ENCODE measurements around the gene FZD4. TPM values are rescaled to one million over a fixed set of nuclear protein-coding genes. Genes with fewer than 3 reads are reported as not detected.
"Not testable (repeated sequence)": the region's sequence is repeated elsewhere in the genome, so short reads cannot be mapped to it uniquely, and the experiment has no call there.

Gene FZD4
- total RNA-seq, 2 experiments from 2014 or later = 0.07 to 0.16 TPM

GRCh38 chr11:86938203-86938899 is 16.8 kb downstream of the FZD4 start:
- ChIA-PET CTCF (interaction anchor here (0.6 to 5.3 kb wide), 28 partner anchors 9 to 486 kb away, joined by 3 to 32 read pairs (median 4); partner anchors contain the start of gene TMEM135), POLR2A (no interaction called here)
- intact Hi-C loops (cut with micrococcal nuclease) = loop anchor here (2.0 to 5.0 kb wide), 2 partner anchors 352 to 484 kb away; no protein-coding TSS in a partner anchor
- no peaks in the 10 kb centered on the region for H3K9me3 Mint-ChIP-seq
- no peak overlapping the region for H3K27ac Mint-ChIP-seq
- TF ChIP-seq, protein P1, sequence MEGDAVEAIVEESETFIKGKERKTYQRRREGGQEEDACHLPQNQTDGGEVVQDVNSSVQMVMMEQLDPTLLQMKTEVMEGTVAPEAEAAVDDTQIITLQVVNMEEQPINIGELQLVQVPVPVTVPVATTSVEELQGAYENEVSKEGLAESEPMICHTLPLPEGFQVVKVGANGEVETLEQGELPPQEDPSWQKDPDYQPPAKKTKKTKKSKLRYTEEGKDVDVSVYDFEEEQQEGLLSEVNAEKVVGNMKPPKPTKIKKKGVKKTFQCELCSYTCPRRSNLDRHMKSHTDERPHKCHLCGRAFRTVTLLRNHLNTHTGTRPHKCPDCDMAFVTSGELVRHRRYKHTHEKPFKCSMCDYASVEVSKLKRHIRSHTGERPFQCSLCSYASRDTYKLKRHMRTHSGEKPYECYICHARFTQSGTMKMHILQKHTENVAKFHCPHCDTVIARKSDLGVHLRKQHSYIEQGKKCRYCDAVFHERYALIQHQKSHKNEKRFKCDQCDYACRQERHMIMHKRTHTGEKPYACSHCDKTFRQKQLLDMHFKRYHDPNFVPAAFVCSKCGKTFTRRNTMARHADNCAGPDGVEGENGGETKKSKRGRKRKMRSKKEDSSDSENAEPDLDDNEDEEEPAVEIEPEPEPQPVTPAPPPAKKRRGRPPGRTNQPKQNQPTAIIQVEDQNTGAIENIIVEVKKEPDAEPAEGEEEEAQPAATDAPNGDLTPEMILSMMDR (IDR thresholded peaks at IDR 0.05) = no peak
- ATAC-seq (no peak), DNase-seq (no peak)
- H3K4me3 Mint-ChIP-seq = no peak overlapping the region
- H3K27me3 Mint-ChIP-seq = peaks cover 10% of the 10 kb centered on the region
- no peaks in the 10 kb centered on the region for H3K4me1 Mint-ChIP-seq (ENCODE audit: low read depth)
- H3K36me3 Mint-ChIP-seq (ENCODE audit: low read depth) = no peaks in the 10 kb centered on the region

DNA sequence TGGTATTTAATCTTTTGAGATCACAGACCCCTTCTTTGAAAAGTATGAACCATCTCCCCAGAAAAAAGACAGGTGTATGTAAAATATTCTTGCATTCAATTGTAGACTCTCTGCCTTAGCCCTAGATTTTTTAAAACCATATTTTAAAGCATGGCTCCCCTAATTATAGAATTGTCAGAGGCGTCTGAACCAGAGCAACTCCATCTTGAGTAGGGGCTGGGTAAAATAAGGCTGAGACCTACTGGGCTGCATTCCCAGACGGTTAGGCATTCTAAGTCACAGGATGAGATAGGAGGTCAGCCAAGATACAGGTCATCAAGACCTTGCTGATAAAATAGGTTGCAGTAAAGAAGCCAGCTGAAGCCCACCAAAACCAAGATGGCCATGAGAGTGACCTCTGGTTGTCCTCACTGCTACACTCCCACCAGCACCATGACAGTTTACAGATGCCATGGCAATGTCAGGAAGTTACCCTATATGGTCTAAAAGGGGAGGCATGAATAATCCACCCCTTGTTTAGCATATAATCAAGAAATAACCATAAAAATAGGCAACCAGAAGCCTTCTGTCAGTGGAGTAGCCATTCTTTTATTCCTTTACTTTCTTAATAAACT is 17.9 kb downstream of the FZD4 start:
- H3K36me3 Mint-ChIP-seq (ENCODE audit: low read depth); H3K4me1 Mint-ChIP-seq (ENCODE audit: low read depth): not testable (repeated sequence)

GRCh38 chr11:86934926-86935579 is 20.1 kb downstream of the FZD4 start:
- no peak for DNase-seq
- ChIA-PET POLR2A (no interaction called here), CTCF (interaction anchor here (0.8 to 1.9 kb wide), 6 partner anchors 15 to 486 kb away, joined by 3 to 7 read pairs (median 4); no protein-coding TSS in a partner anchor)
- ATAC-seq = no peak
- H3K9me3 Mint-ChIP-seq = no peaks in the 10 kb centered on the region
- H3K36me3 Mint-ChIP-seq (ENCODE audit: low read depth) = no peaks in the 10 kb centered on the region
- peaks cover 10% of the 10 kb centered on the region for H3K27me3 Mint-ChIP-seq
- TF ChIP-seq, protein P1 (IDR thresholded peaks at IDR 0.05) = no peak
- no peak overlapping the region for H3K27ac Mint-ChIP-seq
- no peak overlapping the region for H3K4me3 Mint-ChIP-seq
- no peaks in the 10 kb centered on the region for H3K4me1 Mint-ChIP-seq (ENCODE audit: low read depth)
- intact Hi-C loops (cut with micrococcal nuclease) = loop anchor here (5.0 kb wide), 1 partner anchor 487 kb away; no protein-coding TSS in a partner anchor

More for the DNA sequence above, 17.9 kb downstream of the FZD4 start:
- POLR2A ChIA-PET, H3K27ac Mint-ChIP-seq, ATAC-seq, DNase-seq, H3K27me3 Mint-ChIP-seq, H3K9me3 Mint-ChIP-seq, H3K4me3 Mint-ChIP-seq: not testable (repeated sequence)
- CTCF ChIA-PET = interaction anchor here (2.1 to 5.3 kb wide), 5 partner anchors 12 to 484 kb away, joined by 5 to 32 read pairs (median 14); no protein-coding TSS in a partner anchor
- intact Hi-C loops (cut with micrococcal nuclease) = loop anchor here (5.0 kb wide), 1 partner anchor 485 kb away; no protein-coding TSS in a partner anchor

DNA sequence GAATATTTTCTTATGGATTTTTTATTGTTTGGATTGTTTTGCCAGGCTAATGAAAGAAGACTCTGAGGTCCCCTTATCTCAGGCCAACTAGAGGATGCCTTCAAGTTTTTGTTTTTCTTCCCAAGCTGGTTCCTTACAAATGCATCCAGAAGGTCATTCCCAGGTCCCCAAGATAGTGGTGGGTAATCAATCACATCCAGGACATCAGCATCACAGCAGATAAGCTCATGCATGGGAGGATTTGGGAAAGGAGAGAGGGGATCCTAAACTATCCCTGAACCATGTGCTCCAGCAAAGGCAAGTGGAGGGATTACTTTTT is 20.7 kb downstream of the FZD4 start:
- CTCF ChIA-PET = interaction anchor here (0.8 to 1.9 kb wide), 6 partner anchors 14 to 487 kb away, joined by 3 to 7 read pairs (median 4); no protein-coding TSS in a partner anchor
- Mint-ChIP-seq H3K36me3 (ENCODE audit: low read depth) (no peaks in the 10 kb centered on the region), H3K4me1 (ENCODE audit: low read depth) (no peaks in the 10 kb centered on the region), H3K4me3 (no peak overlapping the region), H3K27ac (no peak overlapping the region), H3K27me3 (peaks cover 10% of the 10 kb centered on the region), H3K9me3 (no peaks in the 10 kb centered on the region)
- POLR2A ChIA-PET = no interaction called here
- no peak for DNase-seq
- intact Hi-C loops (cut with micrococcal nuclease) = no loop called here
- ATAC-seq = no peak
- TF ChIP-seq, protein P1 (IDR thresholded peaks at IDR 0.05) = no peak

DNA sequence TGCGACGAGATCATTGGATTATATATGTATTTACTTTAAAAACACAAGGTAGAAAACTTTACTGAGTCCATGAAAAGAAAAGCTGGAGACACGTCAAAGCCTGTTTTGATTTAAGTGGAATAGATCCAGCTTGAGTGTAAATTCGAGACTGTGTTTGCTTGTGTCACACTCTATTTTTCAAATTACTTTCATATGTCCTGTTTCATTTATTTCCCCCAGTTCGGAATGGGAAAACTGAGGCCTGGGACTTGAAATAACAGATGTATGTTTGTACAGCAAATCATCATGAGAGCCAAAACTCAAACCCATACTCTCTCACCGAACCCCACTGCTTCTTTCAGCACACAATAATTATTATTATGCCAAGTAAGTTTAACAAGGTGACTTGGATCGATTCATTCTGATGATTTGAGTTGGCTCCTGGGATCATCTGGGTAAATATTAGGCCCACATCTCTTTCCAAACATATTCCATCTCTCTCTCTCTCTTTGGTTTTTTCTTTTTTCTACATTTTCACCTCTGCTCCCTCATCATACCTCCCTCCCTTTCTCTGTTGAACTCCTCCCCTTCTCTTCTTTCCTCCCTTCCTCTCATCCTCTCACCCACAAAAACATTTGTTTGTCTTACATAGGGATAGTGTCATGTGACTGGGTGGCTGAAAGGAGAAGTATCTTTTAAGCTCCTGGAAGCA is 21.2 kb downstream of the FZD4 start:
- no peaks in the 10 kb centered on the region for H3K36me3 Mint-ChIP-seq (ENCODE audit: low read depth)
- DNase-seq (no peak), ATAC-seq (no peak)
- H3K27me3 Mint-ChIP-seq = peaks cover 10% of the 10 kb centered on the region
- ChIA-PET CTCF (interaction anchor here (1.0 to 1.9 kb wide), 3 partner anchors 67 to 487 kb away, joined by 3 to 7 read pairs (median 5); no protein-coding TSS in a partner anchor), POLR2A (no interaction called here)
- H3K4me1 Mint-ChIP-seq (ENCODE audit: low read depth) = no peaks in the 10 kb centered on the region
- no peak overlapping the region for H3K27ac Mint-ChIP-seq
- intact Hi-C loops (cut with micrococcal nuclease) = no loop called here
- H3K4me3 Mint-ChIP-seq = no peak overlapping the region
- TF ChIP-seq, protein P1 (IDR thresholded peaks at IDR 0.05) = no peak
- H3K9me3 Mint-ChIP-seq = no peaks in the 10 kb centered on the region

Data from activated CD8-positive, alpha-beta T cell treated with anti-CD3 and anti-CD28 coated beads for 36 hours (primary cell).